Common myeloid progenitor, CD34-positive (primary cell): ENCODE measurements around the gene MMP14.
"Not testable (repeated sequence)": the region's sequence is repeated elsewhere in the genome, so short reads cannot be mapped to it uniquely, and the experiment has no call there.

ENCODE experiments used
- CTCF ChIA-PET: fragments of 350-600 bp; sonication (Branson Sonifier 250); formaldehyde crosslinking; loops from one replicate; lab custom pipeline; 2021; ENCODE audit warnings: antibody characterized with exemption; lab: Charles Lee
- POLR2A ChIA-PET: fragments of 350-600 bp; sonication (Branson Sonifier 250); formaldehyde crosslinking; loops from one replicate; lab custom pipeline; 2021; ENCODE audit warnings: antibody characterized with exemption; lab: Charles Lee
- DNase-seq, 3 donors: peaks; one replicate each; pipeline versions ENCODE4 v3.0.0 to v3.0.0-alpha.2; 2013
- H3K27ac ChIP-seq, 2 experiments: 1 replicate in 1 of 2; 2 replicates in 1 of 2; pipeline ENCODE4 v1.7.0; 2013; ENCODE audit warnings: inconsistent platforms in 2 of 2, low read length in 2 of 2, mild to moderate bottlenecking in 2 of 2, low read depth in 1 of 2, moderate library complexity in 1 of 2; ENCODE audit not compliant: severe bottlenecking in 2 of 2, insufficient read depth in 1 of 2, poor library complexity in 1 of 2
- H3K27me3 ChIP-seq, 5 experiments: replicated peaks in 2 of 5; 1 replicate in 3 of 5; 2 replicates in 2 of 5; pipeline versions ENCODE4 v1.6.1 to v1.7.0; 2013; ENCODE audit warnings: low read length in 4 of 5, mild to moderate bottlenecking in 2 of 5, moderate library complexity in 2 of 5, inconsistent platforms in 1 of 5; ENCODE audit not compliant: insufficient read depth in 5 of 5, control insufficient read depth in 4 of 5
- H3K36me3 ChIP-seq, 4 experiments: 1 replicate in 2 of 4; 2 replicates in 2 of 4; pipeline versions ENCODE4 v1.6.1 to v1.7.0; 2013; ENCODE audit warnings: low read length in 3 of 4, control low read depth in 1 of 4, mild to moderate bottlenecking in 1 of 4; ENCODE audit not compliant: control insufficient read depth in 4 of 4, insufficient read depth in 4 of 4
- H3K4me1 ChIP-seq, 4 experiments: 1 replicate in 3 of 4; 2 replicates in 1 of 4; pipeline versions ENCODE4 v1.6.1 to v1.7.1; 2013; ENCODE audit warnings: low read length in 3 of 4, mild to moderate bottlenecking in 3 of 4, control low read depth in 1 of 4, inconsistent platforms in 1 of 4, moderate library complexity in 1 of 4; ENCODE audit not compliant: control insufficient read depth in 4 of 4, insufficient read depth in 4 of 4; ENCODE audit errors: control extremely low read depth in 1 of 4
- H3K4me3 ChIP-seq, 7 experiments: 1 replicate in 4 of 7; 2 replicates in 3 of 7; pipeline versions ENCODE4 v1.5.1 to v1.7.0; 2013; ENCODE audit warnings: mild to moderate bottlenecking in 7 of 7, low read length in 6 of 7, moderate library complexity in 6 of 7, inconsistent platforms in 2 of 7, low read depth in 2 of 7, control low read depth in 1 of 7; ENCODE audit not compliant: insufficient read depth in 4 of 7, control insufficient read depth in 1 of 7; ENCODE audit errors: extremely low read depth in 1 of 7
- H3K9me3 ChIP-seq, 5 experiments: 1 replicate in 4 of 5; 2 replicates in 1 of 5; pipeline versions ENCODE4 v1.6.1 to v1.7.1; 2013; ENCODE audit warnings: low read length in 4 of 5, mild to moderate bottlenecking in 2 of 5, inconsistent platforms in 1 of 5, low read depth in 1 of 5, moderate library complexity in 1 of 5; ENCODE audit not compliant: control insufficient read depth in 4 of 5, insufficient read depth in 2 of 5; ENCODE audit errors: control extremely low read depth in 1 of 5
- WGBS: methylation state at CpG from one replicate; pipeline ENCODE4 v1.1.5; 2013; ENCODE audit not compliant: insufficient coverage; 5-methylcytosine and 5-hydroxymethylcytosine counted together

The MMP14 gene

GRCh38 chr14:22821193-22822015 lies 15.0 kb upstream of the MMP14 start:
- CTCF ChIA-PET, result interaction anchor here (1.2 to 24.0 kb wide), 6 partner anchors 15 to 263 kb away, joined by 4 to 707 read pairs (median 26); partner anchors contain the start of gene MMP14
- peaks cover 13 to 38% (median 36%) of the 10 kb centered on the region in 4 experiments for H3K4me1 ChIP-seq
- peaks cover 0 to 31% (median 2%) of the 10 kb centered on the region in 5 experiments for H3K27me3 ChIP-seq
- H3K36me3 ChIP-seq, result no peaks in the 10 kb centered on the region
- no peaks in the 10 kb centered on the region for H3K9me3 ChIP-seq
- no peak overlapping the region for H3K27ac ChIP-seq
- POLR2A ChIA-PET, result interaction anchor here (0.6 to 1.3 kb wide), 2 partner anchors 17 to 31 kb away, joined by 3 read pairs; no protein-coding TSS in a partner anchor
- 95% methylated on average over 13 of the region's 24 CpGs for WGBS
- H3K4me3 ChIP-seq, result no peak overlapping the region
- DNase-seq, result no peak

GRCh38 chr14:22822016-22822570 lies 14.3 kb upstream of the MMP14 start:
- H3K4me3 ChIP-seq, result peak overlapping the region in 3 of 7 experiments; percentile 36 to 62 (median 53)
- ChIA-PET POLR2A (interaction anchor here (0.6 to 3.0 kb wide), 5 partner anchors 16 to 266 kb away, joined by 3 to 14 read pairs (median 3); no protein-coding TSS in a partner anchor), CTCF (interaction anchor here (0.6 to 24.0 kb wide), 16 partner anchors 14 to 600 kb away, joined by 3 to 707 read pairs (median 6); partner anchors contain the start of genes MMP14 and RBM23)
- WGBS, result 100% methylated on average over 4 of the region's 32 CpGs
- H3K4me1 ChIP-seq, result peaks cover 12 to 38% (median 36%) of the 10 kb centered on the region in 4 experiments
- H3K36me3 ChIP-seq, result no peaks in the 10 kb centered on the region
- no peak overlapping the region for H3K27ac ChIP-seq
- H3K27me3 ChIP-seq, result peaks cover 0 to 29% (median 2%) of the 10 kb centered on the region in 5 experiments
- H3K9me3 ChIP-seq, result no peaks in the 10 kb centered on the region
- DNase-seq, result no peak

- CTCF ChIA-PET, result interaction anchor here (0.6 to 24.0 kb wide), 23 partner anchors 11 to 600 kb away, joined by 3 to 707 read pairs (median 5); partner anchors contain the start of genes MMP14 and RBM23
- peak; percentile 70 to 74 (median 73) for DNase-seq
- Histone ChIP-seq H3K27ac (no peak overlapping the region), H3K4me3 (peak overlapping the region in 6 of 7 experiments; percentile 20 to 62 (median 42)), H3K27me3 (peaks cover 0 to 29% (median 2%) of the 10 kb centered on the region in 5 experiments), H3K4me1 (peaks cover 12 to 38% (median 36%) of the 10 kb centered on the region in 4 experiments), H3K36me3 (no peaks in the 10 kb centered on the region), H3K9me3 (no peaks in the 10 kb centered on the region)
- POLR2A ChIA-PET, result interaction anchor here (0.9 to 3.0 kb wide), 4 partner anchors 16 to 267 kb away, joined by 3 to 14 read pairs (median 4); no protein-coding TSS in a partner anchor
- 0% methylated on average over 22 of the region's 34 CpGs for WGBS
Observed at GRCh38 chr14:22822571-22823098, 13.8 kb upstream of the MMP14 start.

GRCh38 chr14:22824711-22825359 lies 11.6 kb upstream of the MMP14 start:
- Histone ChIP-seq H3K27ac (no peak overlapping the region), H3K4me3 (peak overlapping the region in 1 of 7 experiments; percentile 28), H3K9me3 (no peaks in the 10 kb centered on the region), H3K36me3 (no peaks in the 10 kb centered on the region), H3K4me1 (peaks cover 12 to 31% (median 26%) of the 10 kb centered on the region in 4 experiments), H3K27me3 (peaks cover 0 to 23% (median 2%) of the 10 kb centered on the region in 5 experiments)
- peak; percentile 86 to 97 (median 96) for DNase-seq
- 16% methylated on average over 7 of the region's 8 CpGs for WGBS
- POLR2A ChIA-PET, result interaction anchor here (0.7 to 3.0 kb wide), 4 partner anchors 13 to 269 kb away, joined by 3 to 14 read pairs (median 4); no protein-coding TSS in a partner anchor
- CTCF ChIA-PET, result interaction anchor here (1.0 to 24.0 kb wide), 9 partner anchors 8 to 269 kb away, joined by 4 to 707 read pairs (median 10); partner anchors contain the start of genes MMP14 and SLC7A7

- Histone ChIP-seq H3K4me1 (peaks cover 12 to 23% (median 19%) of the 10 kb centered on the region in 4 experiments), H3K4me3 (peak overlapping the region in 5 of 7 experiments; percentile 91 to 99 (median 92)), H3K36me3 (peaks cover 4 to 10% (median 8%) of the 10 kb centered on the region in 4 experiments), H3K27ac (peak overlapping the region in 1 of 2 experiments; percentile 89)
- 86% methylated on average over 9 of the region's 12 CpGs for WGBS
- POLR2A ChIA-PET, result interaction anchor here (1.0 kb wide), 1 partner anchor 22 kb away, joined by 4 read pairs; no protein-coding TSS in a partner anchor
- CTCF ChIA-PET, result interaction anchor here (0.8 to 24.0 kb wide), 2 partner anchors 10 to 23 kb away, joined by 3 to 707 read pairs; no protein-coding TSS in a partner anchor
- H3K9me3 ChIP-seq, DNase-seq, H3K27me3 ChIP-seq: not testable (repeated sequence)
Observed at GRCh38 chr14:22829076-22829660, 7.2 kb upstream of the MMP14 start.
